Gastrocnemius medialis (tissue), 4 donors: ENCODE results near the gene MRPL20. TPM values are rescaled to one million over a fixed set of nuclear protein-coding genes. Genes with fewer than 3 reads are reported as not detected.

ENCODE experiments used
- ATAC-seq, 2 donors: fragments of 150-250 bp; one replicate each; pipeline ENCODE4 v1.9.1; 2016
- DNase-seq, 2 donors: peaks; one replicate each; pipeline ENCODE4 v3.0.0-alpha.2; 2019
- H3K27ac ChIP-seq, 4 donors: fragments of 200-600 bp; sonication (generic); 1 replicate in 1 of 4; 2 replicates in 3 of 4; pipeline ENCODE4 v1.5.1; 2016 to 2018; ENCODE audit warnings: mild to moderate bottlenecking in 2 of 4, moderate library complexity in 1 of 4
- H3K27me3 ChIP-seq, 3 donors: fragments of 200-600 bp; sonication (generic) in 2 of 3; 1 replicate in 1 of 3; 2 replicates in 2 of 3; pipeline versions ENCODE4 v1.5.1 to v1.6.0; 2016 to 2019; ENCODE audit warnings: mild to moderate bottlenecking in 1 of 3, moderate library complexity in 1 of 3
- H3K36me3 ChIP-seq, 2 donors: fragments of 200-600 bp; sonication (generic) in 1 of 2; one replicate each; pipeline ENCODE4 v1.5.1; 2017 to 2018
- H3K4me1 ChIP-seq, 2 donors: fragments of 200-600 bp; sonication (generic) in 1 of 2; one replicate each; pipeline ENCODE4 v1.5.1; 2016 to 2017; ENCODE audit warnings: mild to moderate bottlenecking in 2 of 2
- H3K4me3 ChIP-seq, 4 donors: fragments of 200-600 bp; sonication (generic) in 3 of 4; 1 replicate in 1 of 4; 2 replicates in 3 of 4; pipeline ENCODE4 v1.5.1; 2016 to 2019; ENCODE audit warnings: mild to moderate bottlenecking in 2 of 4
- H3K9me3 ChIP-seq, 3 donors: fragments of 200-600 bp; sonication (generic) in 2 of 3; 1 replicate in 1 of 3; 2 replicates in 2 of 3; pipeline ENCODE4 v1.5.1; 2016 to 2019
- POLR2A ChIP-seq, 2 donors: fragments of 450-650 bp; IDR thresholded peaks; one replicate each; pipeline ENCODE4 v1.6.1; 2017; ENCODE audit warnings: antibody characterized with exemption in 2 of 2, mild to moderate bottlenecking in 2 of 2, moderate library complexity in 2 of 2
- in situ Hi-C, 4 donors: fragments of 200-750 bp; cut with MboI; loops; one replicate each; pipeline versions ENCODE4 v1.15.0 to v1.8.0; 2017; ENCODE audit warnings: low sequenced_read_pairs in 4 of 4
- intact Hi-C: fragments of 100-400 bp; cut with DNase I; formaldehyde crosslinking; loops from one replicate; pipeline ENCODE4 v1.15.1; 2023; ENCODE audit warnings: low total_unique reads
- total RNA-seq, 4 donors: library from RNA; depleted of rRNA; stranded (reverse); fragments of >200 nt; gene quantifications; one replicate each; pipeline versions ENCODE4 v1.1.0 to v1.2.3, GENCODE V29; 2016
- TF ChIP-seq, protein P1 (sequence below), 5 experiments: fragments of 450-650 bp in 3 of 5; fragments of 200-600 bp in 2 of 5; sonication (generic) in 2 of 5; IDR thresholded peaks in 4 of 5; conservative IDR thresholded peaks in 1 of 5; 1 replicate in 4 of 5; 2 replicates in 1 of 5; pipeline ENCODE4 v1.5.1; 2016 to 2019; ENCODE audit warnings: antibody characterized with exemption in 5 of 5, mild to moderate bottlenecking in 3 of 5, moderate library complexity in 3 of 5

Gene MRPL20
- total RNA-seq, 4 donors from 2014 or later = 167 to 260 (median 203) TPM

DNA sequence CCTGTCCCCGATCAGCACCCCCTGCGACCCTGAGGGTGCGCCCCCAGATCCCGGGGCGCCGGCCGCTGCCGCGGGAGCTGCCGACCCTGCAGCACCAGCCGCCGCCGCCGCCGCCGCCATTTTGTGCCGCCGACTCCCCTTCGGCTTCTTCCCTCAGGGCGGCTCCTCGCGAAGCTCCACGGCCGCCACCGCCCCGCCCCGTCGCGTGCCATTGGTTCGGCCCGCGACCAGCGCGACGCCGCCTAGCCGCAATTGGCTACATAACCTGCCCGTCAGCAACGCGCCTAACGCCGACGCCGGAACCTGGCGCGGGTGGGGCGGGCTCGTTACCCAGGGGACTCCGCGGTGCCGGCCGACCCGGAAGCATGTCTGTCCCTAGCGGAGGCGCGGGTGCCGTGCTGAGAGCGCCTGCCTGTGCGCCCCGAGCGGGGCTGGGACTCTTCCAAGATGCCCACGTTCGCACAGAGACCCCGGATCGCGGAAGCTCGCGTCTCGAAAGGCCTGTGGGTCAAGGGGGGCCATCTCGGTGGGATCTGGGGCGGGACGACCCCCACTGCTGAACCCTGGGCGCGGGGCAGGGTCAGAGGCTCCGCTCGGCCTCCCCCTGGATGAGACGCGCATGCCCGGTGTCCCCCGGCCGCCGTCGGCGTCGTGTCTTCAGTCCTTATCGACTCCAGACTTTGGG lies 7.8 kb downstream of the MRPL20 start, which contains the start of gene CCNL2:
TSS of gene CCNL2 (minus strand) at position 149 of the 685 bp plus-strand sequence. CDS start at position 120, 29 bp downstream.
- peak within 1 kb of the TSS; percentile 80 to 96 (median 92) for H3K27ac ChIP-seq
- no peaks in the 10 kb centered on the region for H3K27me3 ChIP-seq
- in situ Hi-C loops (no loop called here), intact Hi-C loops (loop anchor here (1.0 to 2.0 kb wide), 5 partner anchors 8 to 175 kb away; partner anchors contain the start of genes ATAD3B, AURKAIP1, DVL1 and MRPL20)
- peaks cover 37 to 39% of the 10 kb centered on the region in 2 donors for H3K4me1 ChIP-seq
- DNase-seq (peak; percentile 96 to 98), ATAC-seq (peak; percentile 89 to 93)
- H3K36me3 ChIP-seq = peaks cover 0 to 48% of the 10 kb centered on the region in 2 donors
- H3K9me3 ChIP-seq = no peaks in the 10 kb centered on the region
- peak; percentile 81 to 89 for TF ChIP-seq POLR2A (IDR thresholded peaks at IDR 0.05)
- TF ChIP-seq, protein P1, sequence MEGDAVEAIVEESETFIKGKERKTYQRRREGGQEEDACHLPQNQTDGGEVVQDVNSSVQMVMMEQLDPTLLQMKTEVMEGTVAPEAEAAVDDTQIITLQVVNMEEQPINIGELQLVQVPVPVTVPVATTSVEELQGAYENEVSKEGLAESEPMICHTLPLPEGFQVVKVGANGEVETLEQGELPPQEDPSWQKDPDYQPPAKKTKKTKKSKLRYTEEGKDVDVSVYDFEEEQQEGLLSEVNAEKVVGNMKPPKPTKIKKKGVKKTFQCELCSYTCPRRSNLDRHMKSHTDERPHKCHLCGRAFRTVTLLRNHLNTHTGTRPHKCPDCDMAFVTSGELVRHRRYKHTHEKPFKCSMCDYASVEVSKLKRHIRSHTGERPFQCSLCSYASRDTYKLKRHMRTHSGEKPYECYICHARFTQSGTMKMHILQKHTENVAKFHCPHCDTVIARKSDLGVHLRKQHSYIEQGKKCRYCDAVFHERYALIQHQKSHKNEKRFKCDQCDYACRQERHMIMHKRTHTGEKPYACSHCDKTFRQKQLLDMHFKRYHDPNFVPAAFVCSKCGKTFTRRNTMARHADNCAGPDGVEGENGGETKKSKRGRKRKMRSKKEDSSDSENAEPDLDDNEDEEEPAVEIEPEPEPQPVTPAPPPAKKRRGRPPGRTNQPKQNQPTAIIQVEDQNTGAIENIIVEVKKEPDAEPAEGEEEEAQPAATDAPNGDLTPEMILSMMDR (IDR thresholded peaks at IDR 0.05 in 4 of 5, conservative IDR thresholded peaks at IDR 0.05 in 1 of 5) = peak; percentile 80 to 82 (median 82)
- H3K4me3 ChIP-seq = peak within 1 kb of the TSS; percentile 65 to 98 (median 84)

DNA sequence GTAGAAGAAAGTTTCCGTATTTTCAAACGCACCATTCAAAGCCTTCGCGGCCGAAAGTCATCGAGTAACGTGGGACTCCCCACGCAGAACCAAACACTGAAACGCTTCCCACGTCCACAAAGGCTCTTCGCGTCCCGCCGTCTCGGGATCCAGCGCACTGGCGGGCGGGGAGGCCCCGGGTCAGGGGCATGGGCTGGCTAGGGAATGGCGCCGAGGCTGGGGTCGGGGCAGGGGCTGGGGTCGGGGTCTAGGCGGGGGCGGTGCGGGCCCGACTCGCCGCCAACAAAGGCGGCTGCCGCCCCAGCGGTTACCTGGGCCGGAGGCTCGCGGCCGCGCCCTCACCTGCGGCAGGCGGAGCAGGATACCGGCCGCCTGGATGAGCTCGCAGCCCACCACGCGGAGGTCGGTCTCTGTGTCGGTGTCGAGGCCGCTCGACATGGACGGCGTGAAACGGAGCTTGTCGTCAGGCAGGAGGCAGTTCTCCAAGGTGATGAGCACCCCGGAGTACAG lies 8.4 kb downstream of the MRPL20 start:
- intact Hi-C loops = loop anchor here (1.0 to 2.0 kb wide), 5 partner anchors 9 to 176 kb away; partner anchors contain the start of genes ATAD3B, AURKAIP1, DVL1 and MRPL20
- in situ Hi-C loops = no loop called here

DNA sequence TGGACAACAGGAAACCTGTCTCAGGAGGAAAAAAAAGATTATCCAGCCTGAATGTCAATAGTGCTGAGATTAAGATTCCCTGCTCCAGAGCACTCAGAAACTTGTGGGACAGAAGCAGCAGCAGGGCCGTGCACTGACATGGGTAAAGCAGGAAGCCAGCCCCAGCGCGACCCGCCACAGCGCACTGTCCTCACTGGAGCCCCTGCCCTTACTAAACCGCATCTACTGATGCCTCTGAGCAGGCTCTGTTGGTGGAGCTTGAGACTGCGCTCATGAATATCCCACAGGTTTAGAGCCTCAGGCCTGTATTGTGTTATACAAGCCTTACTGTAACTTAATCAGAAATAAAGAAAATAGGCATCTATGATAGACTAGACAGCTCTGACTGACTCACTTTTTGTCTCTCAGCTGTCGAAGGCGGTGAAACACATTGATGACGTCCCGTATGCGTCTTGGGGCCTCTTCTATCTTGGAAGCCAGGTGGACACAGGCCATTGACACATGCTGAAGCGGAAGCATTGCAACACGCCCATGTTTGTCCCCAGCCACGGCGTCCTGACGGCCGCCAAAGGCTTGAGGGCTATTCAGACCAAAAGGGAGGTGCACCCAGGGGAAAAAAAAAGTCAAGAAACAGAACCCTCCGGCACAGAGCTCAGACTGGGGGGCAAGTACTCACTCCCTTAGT lies 9.1 kb downstream of the MRPL20 start:
- peak overlapping the region; percentile 80 to 96 (median 92) for H3K27ac ChIP-seq
- intact Hi-C loops = loop anchor here (2.0 kb wide), 2 partner anchors 49 to 177 kb away; partner anchors contain the start of genes DVL1 and SSU72
- no peaks in the 10 kb centered on the region for H3K9me3 ChIP-seq
- no peaks in the 10 kb centered on the region for H3K27me3 ChIP-seq
- in situ Hi-C loops = no loop called here
- DNase-seq = peak in 1 of 2 donors; percentile 69
- TF ChIP-seq POLR2A (IDR thresholded peaks at IDR 0.05) = peak in 1 of 2 donors; percentile 47
- TF ChIP-seq, protein P1 (IDR thresholded peaks at IDR 0.05 in 4 of 5, conservative IDR thresholded peaks at IDR 0.05 in 1 of 5) = no peak
- H3K4me1 ChIP-seq = peaks cover 37 to 49% of the 10 kb centered on the region in 2 donors
- ATAC-seq = peak in 1 of 2 donors; percentile 25
- H3K4me3 ChIP-seq = peak overlapping the region; percentile 65 to 98 (median 84)
- peaks cover 0 to 61% of the 10 kb centered on the region in 2 donors for H3K36me3 ChIP-seq

More for the DNA sequence above, 8.4 kb downstream of the MRPL20 start:
- H3K9me3 ChIP-seq = no peaks in the 10 kb centered on the region
- peaks cover 0 to 54% of the 10 kb centered on the region in 2 donors for H3K36me3 ChIP-seq
- H3K4me1 ChIP-seq = peaks cover 37 to 42% of the 10 kb centered on the region in 2 donors
- TF ChIP-seq POLR2A (IDR thresholded peaks at IDR 0.05) = no peak
- TF ChIP-seq, protein P1 (IDR thresholded peaks at IDR 0.05 in 4 of 5, conservative IDR thresholded peaks at IDR 0.05 in 1 of 5) = no peak
- DNase-seq = no peak
- H3K27me3 ChIP-seq = no peaks in the 10 kb centered on the region
- ATAC-seq = peak; percentile 11 to 18
- H3K27ac ChIP-seq = peak overlapping the region; percentile 80 to 96 (median 92)
- H3K4me3 ChIP-seq = peak overlapping the region; percentile 65 to 98 (median 84)

DNA sequence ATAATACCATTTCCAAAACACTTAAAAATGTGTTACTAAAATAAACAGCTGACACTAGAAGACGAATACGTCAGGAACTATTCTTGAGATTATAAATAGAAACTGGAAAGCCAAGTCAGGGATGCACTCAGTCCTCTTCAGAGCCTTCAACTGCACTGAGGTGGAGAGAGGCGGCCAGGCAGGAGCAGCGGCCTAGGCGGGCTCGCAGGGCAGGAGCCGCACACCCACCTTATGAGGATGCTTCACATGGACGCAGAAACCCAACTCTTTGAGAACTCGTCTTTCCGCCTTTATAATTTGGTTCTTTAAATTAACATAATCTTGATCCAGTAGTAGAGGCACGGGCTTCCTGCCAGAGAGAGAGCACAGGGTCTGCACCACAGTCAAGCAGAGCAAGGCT lies 11.9 kb downstream of the MRPL20 start:
- H3K27ac ChIP-seq = peak overlapping the region in 3 of 4 donors; percentile 44 to 65 (median 63)
- in situ Hi-C loops (no loop called here), intact Hi-C loops (no loop called here)
- TF ChIP-seq, protein P1 (IDR thresholded peaks at IDR 0.05 in 4 of 5, conservative IDR thresholded peaks at IDR 0.05 in 1 of 5) = no peak
- no peak for TF ChIP-seq POLR2A (IDR thresholded peaks at IDR 0.05)
- H3K4me1 ChIP-seq = peaks cover 29 to 39% of the 10 kb centered on the region in 2 donors
- no peaks in the 10 kb centered on the region for H3K27me3 ChIP-seq
- H3K36me3 ChIP-seq = peaks cover 4 to 74% of the 10 kb centered on the region in 2 donors
- no peaks in the 10 kb centered on the region for H3K9me3 ChIP-seq
- no peak for DNase-seq
- ATAC-seq = no peak
- no peak overlapping the region for H3K4me3 ChIP-seq
